Measurements from ENCODE around the gene DYNLT4. TPM values are rescaled to one million over a fixed set of nuclear protein-coding genes. Genes with fewer than 3 reads are reported as not detected.
"Not testable (repeated sequence)": the region's sequence is repeated elsewhere in the genome, so short reads cannot be mapped to it uniquely, and the experiment has no call there.

Gene DYNLT4
- total RNA-seq, 2 experiments from 2014 or later: 1.9 to 2.2 TPM

GRCh38 chr1:44780583-44781121, 26.5 kb downstream of the DYNLT4 start:
- ChIA-PET POLR2A (interaction anchor here (0.9 to 17.1 kb wide), 4 partner anchors 28 to 53 kb away, joined by 3 to 454 read pairs (median 106); partner anchors contain the start of genes BTBD19 and RNU5D-1), CTCF (interaction anchor here (0.8 to 1.4 kb wide), 3 partner anchors 9 to 50 kb away, joined by 3 to 9 read pairs (median 3); partner anchors contain the start of genes PLK3 and RNU5D-1)
- H3K36me3 Mint-ChIP-seq (ENCODE audit: low read depth): peaks cover 68% of the 10 kb centered on the region
- H3K9me3 Mint-ChIP-seq: no peaks in the 10 kb centered on the region
- peaks cover 58% of the 10 kb centered on the region for H3K4me1 Mint-ChIP-seq
- peak overlapping the region; percentile 10 for H3K27ac Mint-ChIP-seq
- no peaks in the 10 kb centered on the region for H3K27me3 Mint-ChIP-seq
- no peak overlapping the region for H3K4me3 Mint-ChIP-seq
- no peak for DNase-seq

DNA sequence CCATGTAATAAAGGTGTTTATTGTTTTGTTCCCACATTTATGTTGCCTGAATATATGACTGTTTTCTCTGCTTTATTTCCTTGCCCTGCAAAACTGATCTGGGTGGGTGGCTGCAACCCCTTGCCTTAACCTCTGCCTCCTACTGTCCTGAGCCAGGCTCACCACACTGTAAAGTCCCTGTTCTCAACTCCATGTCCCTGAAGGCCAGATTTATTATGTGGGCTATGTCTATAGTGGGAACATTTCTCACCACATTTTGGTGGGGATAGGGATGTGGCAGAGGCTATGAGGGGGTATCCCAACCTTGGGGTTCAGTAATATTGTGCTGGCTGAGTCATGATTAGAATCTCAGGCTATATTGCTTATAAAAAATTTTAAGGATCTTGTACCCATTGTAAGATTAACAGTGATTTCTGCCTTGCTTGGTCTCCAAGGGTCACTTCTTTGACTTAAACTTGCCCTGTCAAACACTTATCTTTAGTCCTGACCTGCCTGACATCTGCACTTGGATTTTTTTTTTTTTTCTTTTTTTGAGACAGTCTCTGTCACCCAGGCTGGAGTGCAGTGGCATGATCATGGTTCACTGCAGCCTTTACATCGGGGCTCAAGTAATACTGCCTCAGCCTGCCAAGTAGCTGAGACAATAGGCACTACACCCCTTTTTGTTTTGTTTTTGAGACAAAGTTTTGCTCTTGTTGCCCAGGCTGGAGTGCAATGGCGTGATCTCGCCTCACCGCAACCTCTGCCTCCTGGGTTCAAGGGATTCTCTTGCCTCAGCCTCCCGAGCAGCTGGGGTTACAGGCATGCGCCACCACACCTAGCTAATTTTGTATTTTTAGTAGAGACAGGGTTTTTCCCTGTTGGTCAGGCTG, 28.2 kb downstream of the DYNLT4 start:
- H3K4me3 Mint-ChIP-seq: peak overlapping the region; percentile 5
- CTCF ChIA-PET: interaction anchor here (0.6 kb wide), 2 partner anchors 741 to 787 kb away, joined by 3 read pairs; no protein-coding TSS in a partner anchor

DNA sequence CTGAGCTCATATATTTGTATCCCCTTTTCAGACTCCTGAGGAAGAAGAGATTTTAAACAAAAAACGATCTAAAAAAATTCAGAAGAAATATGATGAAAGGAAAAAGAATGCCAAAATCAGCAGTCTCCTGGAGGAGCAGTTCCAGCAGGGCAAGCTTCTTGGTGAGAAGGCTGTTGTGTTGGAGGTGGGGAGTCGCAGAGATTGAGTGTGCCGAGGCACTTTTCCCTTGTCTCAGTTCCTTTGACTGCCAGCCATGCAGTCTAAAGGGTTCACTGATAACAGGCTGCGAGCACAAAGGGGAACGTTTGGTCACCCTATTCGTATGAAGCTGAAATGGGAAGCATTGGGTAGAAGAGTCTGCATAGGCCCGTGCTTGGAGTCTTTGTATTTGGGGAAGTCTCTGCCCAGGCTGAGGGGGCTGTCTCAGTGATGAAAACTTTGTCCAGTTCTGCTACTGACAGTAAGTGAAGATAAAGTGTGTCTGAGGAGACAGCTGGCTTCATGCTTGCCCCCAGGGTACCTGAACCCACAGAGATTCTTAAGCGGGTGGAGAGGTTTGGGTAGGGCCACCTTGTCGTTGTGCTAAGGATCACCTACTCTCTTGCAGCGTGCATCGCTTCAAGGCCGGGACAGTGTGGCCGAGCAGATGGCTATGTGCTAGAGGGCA, 29.0 kb downstream of the DYNLT4 start:
- Mint-ChIP-seq H3K27ac (peak overlapping the region; percentile 58), H3K4me3 (peak overlapping the region; percentile 90), H3K9me3 (no peaks in the 10 kb centered on the region), H3K27me3 (no peaks in the 10 kb centered on the region), H3K36me3 (ENCODE audit: low read depth) (peaks cover 66% of the 10 kb centered on the region), H3K4me1 (peaks cover 46% of the 10 kb centered on the region)
- CTCF ChIA-PET: interaction anchor here (3.9 kb wide), 1 partner anchor 48 kb away, joined by 38 read pairs; the partner anchor contains the start of gene RNU5D-1
- POLR2A ChIA-PET: interaction anchor here (1.0 to 17.1 kb wide), 10 partner anchors 7 to 562 kb away, joined by 3 to 454 read pairs (median 24); partner anchors contain the start of genes BEST4, BTBD19, DYNLT4 and HECTD3
- no peak for DNase-seq

More for the DNA sequence above, 28.2 kb downstream of the DYNLT4 start:
- no peak for DNase-seq
- Mint-ChIP-seq H3K27me3 (no peaks in the 10 kb centered on the region), H3K4me1 (peaks cover 52% of the 10 kb centered on the region), H3K27ac (peak overlapping the region; percentile 27), H3K36me3 (ENCODE audit: low read depth) (peaks cover 68% of the 10 kb centered on the region), H3K9me3 (no peaks in the 10 kb centered on the region)
- POLR2A ChIA-PET: interaction anchor here (1.0 to 17.1 kb wide), 7 partner anchors 11 to 232 kb away, joined by 3 to 454 read pairs (median 16); partner anchors contain the start of genes BTBD19, DYNLT4, HECTD3 and PLK3

DNA sequence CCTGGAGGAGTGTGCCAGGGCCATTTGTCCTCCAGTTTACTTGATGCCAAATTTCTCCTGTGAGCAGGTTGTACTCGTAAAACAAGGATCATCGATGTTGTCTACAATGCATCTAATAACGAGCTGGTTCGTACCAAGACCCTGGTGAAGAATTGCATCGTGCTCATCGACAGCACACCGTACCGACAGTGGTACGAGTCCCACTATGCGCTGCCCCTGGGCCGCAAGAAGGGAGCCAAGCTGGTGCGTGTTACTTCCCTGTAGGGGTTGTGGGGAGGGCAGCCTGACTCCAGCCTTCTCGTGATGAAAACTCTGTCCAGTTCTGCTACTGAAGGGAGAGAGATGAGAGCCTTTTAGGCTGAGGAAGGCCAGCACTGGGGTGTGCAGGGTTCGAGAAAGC, 29.6 kb downstream of the DYNLT4 start:
- peak overlapping the region; percentile 58 for H3K27ac Mint-ChIP-seq

GRCh38 chr1:44776730-44777068, 30.5 kb downstream of the DYNLT4 start:
- Mint-ChIP-seq H3K9me3 (no peaks in the 10 kb centered on the region), H3K4me1 (peaks cover 44% of the 10 kb centered on the region), H3K27ac (peak overlapping the region; percentile 89), H3K4me3 (peak overlapping the region; percentile 90), H3K27me3 (no peaks in the 10 kb centered on the region), H3K36me3 (ENCODE audit: low read depth) (peaks cover 57% of the 10 kb centered on the region)
- ChIA-PET CTCF (interaction anchor here (1.4 to 3.9 kb wide), 5 partner anchors 8 to 46 kb away, joined by 4 to 38 read pairs (median 7); partner anchors contain the start of genes PLK3 and RNU5D-1), POLR2A (interaction anchor here (0.6 to 17.1 kb wide), 25 partner anchors 9 to 909 kb away, joined by 3 to 454 read pairs (median 18); partner anchors contain the start of genes BEST4, BTBD19, DYNLT4 and EIF2B3)
- no peak for DNase-seq

More for the DNA sequence above, 29.6 kb downstream of the DYNLT4 start:
- no peaks in the 10 kb centered on the region for H3K9me3 Mint-ChIP-seq
- peaks cover 44% of the 10 kb centered on the region for H3K4me1 Mint-ChIP-seq
- POLR2A ChIA-PET: interaction anchor here (1.0 to 17.1 kb wide), 10 partner anchors 8 to 562 kb away, joined by 3 to 454 read pairs (median 24); partner anchors contain the start of genes BEST4, BTBD19, DYNLT4 and HECTD3
- H3K27me3 Mint-ChIP-seq: no peaks in the 10 kb centered on the region
- no peak for DNase-seq
- CTCF ChIA-PET: interaction anchor here (1.4 to 3.9 kb wide), 2 partner anchors 41 to 47 kb away, joined by 4 to 38 read pairs; partner anchors contain the start of gene RNU5D-1
- H3K36me3 Mint-ChIP-seq (ENCODE audit: low read depth): peaks cover 63% of the 10 kb centered on the region
- peak overlapping the region; percentile 90 for H3K4me3 Mint-ChIP-seq

DNA sequence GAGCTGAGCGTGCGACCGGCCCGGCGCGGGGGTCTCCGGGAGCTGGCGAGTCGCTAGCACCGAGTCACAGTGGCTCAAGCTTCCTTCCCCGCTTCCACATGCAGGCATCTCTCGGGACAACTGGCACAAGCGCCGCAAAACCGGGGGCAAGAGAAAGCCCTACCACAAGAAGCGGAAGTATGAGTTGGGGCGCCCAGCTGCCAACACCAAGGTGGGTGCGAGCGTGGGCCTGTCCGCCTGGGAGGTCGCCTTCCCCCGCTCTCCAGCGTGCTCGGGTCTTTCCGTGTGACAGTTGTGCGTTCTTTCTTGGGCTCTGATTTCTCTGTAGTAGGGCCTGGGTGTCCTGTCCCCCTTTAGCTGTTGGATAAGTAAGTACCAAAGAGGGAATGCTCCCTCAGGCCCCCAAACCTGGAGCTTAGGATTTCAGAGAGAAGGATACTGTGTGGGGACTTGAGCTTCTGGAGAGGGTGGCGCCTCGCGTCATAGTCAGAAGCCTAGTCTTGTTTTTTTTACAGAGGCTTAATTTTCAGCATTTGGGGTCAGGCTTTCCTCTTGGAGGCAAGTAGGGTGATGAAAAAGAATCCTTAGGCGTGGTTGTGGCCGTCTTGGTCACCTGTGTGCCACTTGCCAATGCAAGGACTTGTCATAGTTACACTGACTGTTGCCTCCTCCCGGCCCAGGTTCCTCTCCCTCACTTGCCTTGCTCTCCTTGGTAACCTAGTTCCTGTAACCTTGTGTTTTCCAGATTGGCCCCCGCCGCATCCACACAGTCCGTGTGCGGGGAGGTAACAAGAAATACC, 31.0 kb downstream of the DYNLT4 start:
- Mint-ChIP-seq H3K4me3 (peak overlapping the region; percentile 90), H3K36me3 (ENCODE audit: low read depth) (peaks cover 51% of the 10 kb centered on the region), H3K27ac (peak overlapping the region; percentile 89), H3K27me3 (no peaks in the 10 kb centered on the region), H3K9me3 (no peaks in the 10 kb centered on the region), H3K4me1 (peaks cover 39% of the 10 kb centered on the region)
- CTCF ChIA-PET: interaction anchor here (1.0 to 3.9 kb wide), 11 partner anchors 9 to 210 kb away, joined by 3 to 38 read pairs (median 5); partner anchors contain the start of genes EIF2B3, KIF2C, PLK3 and RNU5D-1
- POLR2A ChIA-PET: interaction anchor here (0.9 to 17.1 kb wide), 35 partner anchors 9 to 910 kb away, joined by 3 to 454 read pairs (median 13); partner anchors contain the start of genes BEST4, BTBD19, DYNLT4 and EIF2B3
- DNase-seq: peak; percentile 51

- no peaks in the 10 kb centered on the region for H3K9me3 Mint-ChIP-seq
- peak; percentile 93 for DNase-seq
- H3K27me3 Mint-ChIP-seq: no peaks in the 10 kb centered on the region
- H3K4me3 Mint-ChIP-seq: peak within 1 kb of the TSS; percentile 90
- ChIA-PET POLR2A (interaction anchor here (0.7 to 17.1 kb wide), 39 partner anchors 9 to 911 kb away, joined by 3 to 454 read pairs (median 10); partner anchors contain the start of genes BEST4, BTBD19, DYNLT4 and EIF2B3), CTCF (interaction anchor here (0.8 to 3.9 kb wide), 11 partner anchors 9 to 211 kb away, joined by 3 to 38 read pairs (median 5); partner anchors contain the start of genes EIF2B3, KIF2C, PLK3 and RNU5D-1)
- peaks cover 35% of the 10 kb centered on the region for H3K4me1 Mint-ChIP-seq
- H3K27ac Mint-ChIP-seq: peak within 1 kb of the TSS; percentile 90
- peaks cover 43% of the 10 kb centered on the region for H3K36me3 Mint-ChIP-seq (ENCODE audit: low read depth)
Observed at GRCh38 chr1:44775078-44775929, 31.8 kb downstream of the DYNLT4 start, which contains the start of gene RPS8. RPS8 (plus strand) TSS chr1:44775540; CDS start chr1:44775597, 57 bp downstream.

GRCh38 chr1:44766421-44766820, 40.7 kb downstream of the DYNLT4 start:
- H3K36me3 Mint-ChIP-seq (ENCODE audit: low read depth): peaks cover 54% of the 10 kb centered on the region
- H3K27ac Mint-ChIP-seq, H3K4me3 Mint-ChIP-seq, DNase-seq, H3K4me1 Mint-ChIP-seq, H3K27me3 Mint-ChIP-seq, H3K9me3 Mint-ChIP-seq: not testable (repeated sequence)
- ChIA-PET CTCF (interaction anchor here (1.2 to 1.3 kb wide), 2 partner anchors 9 to 35 kb away, joined by 3 to 7 read pairs; partner anchors contain the start of genes RNU5D-1 and RPS8), POLR2A (interaction anchor here (0.8 to 3.2 kb wide), 10 partner anchors 9 to 45 kb away, joined by 3 to 31 read pairs (median 6); partner anchors contain the start of gene RPS8)

DNA sequence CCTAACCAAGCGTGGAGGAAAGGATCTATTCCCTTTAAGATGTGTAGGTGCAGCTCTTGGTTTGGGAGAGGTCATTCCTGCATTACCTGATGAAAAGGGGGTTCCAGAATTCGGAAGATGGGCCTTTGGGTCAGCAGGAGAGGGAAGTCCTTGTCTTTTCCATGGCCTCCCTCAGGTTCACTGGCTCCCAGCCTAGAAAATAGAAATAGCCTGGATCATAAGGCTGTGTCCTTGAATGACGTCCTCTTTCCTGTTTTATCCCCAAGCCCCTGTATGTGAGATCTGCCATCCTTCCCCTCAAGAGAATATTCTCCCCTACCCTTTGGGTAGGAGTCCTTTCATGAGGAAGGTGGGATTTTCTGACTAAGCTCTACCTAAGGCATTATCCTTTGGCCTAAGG, 46.3 kb downstream of the DYNLT4 start:
- Mint-ChIP-seq H3K27ac (no peak overlapping the region), H3K36me3 (ENCODE audit: low read depth) (peaks cover 77% of the 10 kb centered on the region), H3K4me1 (peaks cover 8% of the 10 kb centered on the region), H3K4me3 (no peak overlapping the region), H3K9me3 (no peaks in the 10 kb centered on the region), H3K27me3 (no peaks in the 10 kb centered on the region)
- ChIA-PET CTCF (no interaction called here), POLR2A (interaction anchor here (1.0 to 3.1 kb wide), 8 partner anchors 9 to 39 kb away, joined by 3 to 22 read pairs (median 6); partner anchors contain the start of genes RNU5D-1 and RPS8)
- no peak for DNase-seq

- Mint-ChIP-seq H3K27ac (no peak overlapping the region), H3K36me3 (ENCODE audit: low read depth) (peaks cover 82% of the 10 kb centered on the region), H3K4me1 (peaks cover 8% of the 10 kb centered on the region), H3K4me3 (no peak overlapping the region), H3K27me3 (no peaks in the 10 kb centered on the region), H3K9me3 (no peaks in the 10 kb centered on the region)
- POLR2A ChIA-PET: interaction anchor here (0.9 to 2.4 kb wide), 7 partner anchors 8 to 38 kb away, joined by 3 to 15 read pairs (median 4); partner anchors contain the start of genes RNU5D-1 and RPS8
- CTCF ChIA-PET: interaction anchor here (1.3 to 1.4 kb wide), 3 partner anchors 15 to 28 kb away, joined by 3 to 5 read pairs (median 5); partner anchors contain the start of genes RNU5D-1 and RPS8
- no peak for DNase-seq
Observed at GRCh38 chr1:44759077-44759476, 48.1 kb downstream of the DYNLT4 start.

All from activated CD4-positive, alpha-beta memory T cell treated with anti-CD3 and anti-CD28 coated beads, Interleukin-2, amount 10 ng/mL, durations not matched to agents 7 days and 5 days (primary cell).